OCI-LY3 (cell line): ENCODE data around the gene CYTH3.

Experiments used
- H2AFZ ChIP-seq: fragments of 200-600, 300-600 bp; shearing (Covaris generic); 2 replicates; pipeline ENCODE4 v1.6.0; 2014; ENCODE audit warnings: antibody characterized with exemption, low read depth, low read length
- H3K27ac ChIP-seq: fragments of 200-600, 300-600 bp; sonication (generic); 2 replicates; pipeline ENCODE4 v1.5.1; 2014; ENCODE audit warnings: mild to moderate bottlenecking, low read length, moderate library complexity, mixed read lengths
- H3K27me3 ChIP-seq: fragments of 200-600, 300-600 bp; sonication (generic); 2 replicates; pipeline ENCODE4 v1.6.1; 2014; ENCODE audit warnings: low read depth, low read length, mixed read lengths
- H3K36me3 ChIP-seq: fragments of 200-600, 300-600 bp; sonication (generic); replicated peaks from 2 replicates; pipeline ENCODE3; 2014; ENCODE audit warnings: low read depth, low read length, mixed read lengths
- H3K4me1 ChIP-seq: fragments of 300-600, 200-600 bp; sonication (generic); 2 replicates; pipeline ENCODE4 v1.6.1; 2014; ENCODE audit warnings: low read length, mixed read lengths
- H3K4me2 ChIP-seq: fragments of 200-600, 300-600 bp; sonication (generic); 2 replicates; pipeline ENCODE4 v1.6.1; 2014; ENCODE audit warnings: low read length, mixed read lengths
- H3K4me3 ChIP-seq: fragments of 300-600, 200-600 bp; sonication (generic); 2 replicates; pipeline ENCODE4 v1.5.1; 2014; ENCODE audit warnings: antibody characterized with exemption, mild to moderate bottlenecking, low read length, moderate library complexity
- H3K79me2 ChIP-seq: fragments of 300-600, 200-600 bp; shearing (Covaris generic); 2 replicates; pipeline ENCODE4 v1.6.1; 2014; ENCODE audit warnings: mild to moderate bottlenecking, low read length, mixed read lengths
- H3K9ac ChIP-seq: fragments of 300-600, 200-600 bp; shearing (Covaris generic); 2 replicates; pipeline ENCODE4 v1.6.0; 2014; ENCODE audit warnings: mild to moderate bottlenecking, low read length, moderate library complexity
- H3K9me3 ChIP-seq: fragments of 200-600, 300-600 bp; shearing (Covaris generic); 2 replicates; pipeline ENCODE4 v1.6.1; 2014; ENCODE audit warnings: low read length, mixed read lengths; ENCODE audit not compliant: insufficient read depth
- H4K20me1 ChIP-seq: fragments of 200-600, 300-600 bp; sonication (generic); 2 replicates; pipeline ENCODE4 v1.6.1; 2016; ENCODE audit warnings: low read length, mixed read lengths; ENCODE audit not compliant: insufficient read depth
- CTCF ChIP-seq: fragments of 200-600, 300-600 bp; sonication (generic); IDR thresholded peaks from 2 replicates; pipeline ENCODE4 v1.5.1; 2014; ENCODE audit warnings: antibody characterized with exemption, low read length, low read depth
- EZH2phosphoT487 ChIP-seq: fragments of 200-600 bp; shearing (Covaris generic); IDR thresholded peaks from 2 replicates; pipeline ENCODE4 v1.6.1; 2018; ENCODE audit warnings: antibody characterized with exemption, mixed run types, low read depth

The CYTH3 gene

DNA sequence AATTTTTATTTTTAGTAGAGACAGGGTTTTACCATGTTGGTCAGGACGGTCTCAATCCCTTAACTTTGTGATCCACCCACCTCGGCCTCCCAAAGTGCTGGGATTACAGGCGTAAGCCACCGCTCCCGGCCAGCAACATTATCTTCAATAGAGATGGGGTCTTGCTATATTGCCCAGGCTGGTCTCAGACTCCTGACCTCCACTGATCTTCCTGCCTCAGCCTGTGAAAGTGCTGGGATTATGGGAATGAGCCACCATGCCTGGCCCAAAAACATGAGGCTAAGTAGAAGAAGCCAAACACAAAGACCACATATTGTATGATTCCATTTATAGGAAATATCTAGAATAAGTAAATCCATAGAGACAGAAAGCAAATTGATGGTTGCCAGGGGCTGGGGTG lies 19.1 kb upstream of the CYTH3 start:
- no peak overlapping the region for H2AFZ ChIP-seq
- no peaks in the 10 kb centered on the region for H3K27me3 ChIP-seq
- no peaks in the 10 kb centered on the region for H4K20me1 ChIP-seq
- no peak overlapping the region for H3K27ac ChIP-seq
- no peaks in the 10 kb centered on the region for H3K36me3 ChIP-seq
- no peaks in the 10 kb centered on the region for H3K4me1 ChIP-seq
- no peaks in the 10 kb centered on the region for H3K79me2 ChIP-seq
- no peak overlapping the region for H3K4me2 ChIP-seq
- TF ChIP-seq CTCF, result no peak
- TF ChIP-seq EZH2phosphoT487, result no peak
- no peak overlapping the region for H3K4me3 ChIP-seq
- no peak overlapping the region for H3K9ac ChIP-seq
- H3K9me3 ChIP-seq, result no peaks in the 10 kb centered on the region

DNA sequence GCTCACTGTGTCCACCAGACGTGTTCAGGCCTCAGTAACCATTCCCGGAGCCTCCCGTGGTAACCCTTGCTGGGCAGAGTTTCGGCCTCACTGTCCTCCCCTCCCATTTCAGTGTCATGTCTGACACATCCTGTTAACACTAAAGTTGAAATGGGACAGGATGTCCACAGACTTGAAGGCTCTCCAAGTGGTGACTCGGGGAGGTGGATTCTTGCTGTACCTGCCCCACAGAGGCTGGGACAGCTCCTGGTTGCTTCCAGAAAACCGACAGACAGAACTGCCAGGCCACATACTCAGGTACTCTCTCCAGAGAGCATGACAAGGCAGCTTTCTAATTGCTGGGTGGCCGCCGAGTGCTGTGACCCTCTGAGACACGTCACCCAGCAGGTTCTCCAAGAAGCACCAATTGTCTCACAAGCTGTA lies 17.9 kb upstream of the CYTH3 start:
- H3K4me1 ChIP-seq, result no peaks in the 10 kb centered on the region
- no peak overlapping the region for H3K4me2 ChIP-seq
- H2AFZ ChIP-seq, result no peak overlapping the region; the same call in 1 of the 2 replicates
- H4K20me1 ChIP-seq, result no peaks in the 10 kb centered on the region
- no peaks in the 10 kb centered on the region for H3K36me3 ChIP-seq
- H3K27me3 ChIP-seq, result no peaks in the 10 kb centered on the region
- TF ChIP-seq CTCF (no peak), EZH2phosphoT487 (no peak)
- no peak overlapping the region for H3K27ac ChIP-seq
- no peaks in the 10 kb centered on the region for H3K79me2 ChIP-seq
- no peak overlapping the region for H3K9ac ChIP-seq
- H3K9me3 ChIP-seq, result no peaks in the 10 kb centered on the region
- no peak overlapping the region for H3K4me3 ChIP-seq

GRCh38 chr7:6288270-6288860 lies 15.9 kb upstream of the CYTH3 start:
- Histone ChIP-seq H2AFZ (no peak overlapping the region), H3K36me3 (no peaks in the 10 kb centered on the region), H3K4me1 (no peaks in the 10 kb centered on the region), H3K9me3 (no peaks in the 10 kb centered on the region), H3K79me2 (no peaks in the 10 kb centered on the region), H3K9ac (no peak overlapping the region), H4K20me1 (no peaks in the 10 kb centered on the region), H3K27ac (no peak overlapping the region), H3K4me2 (no peak overlapping the region), H3K4me3 (no peak overlapping the region), H3K27me3 (no peaks in the 10 kb centered on the region)
- TF ChIP-seq CTCF, result no peak
- no peak for TF ChIP-seq EZH2phosphoT487

- H3K27me3 ChIP-seq, result no peaks in the 10 kb centered on the region
- no peak overlapping the region for H2AFZ ChIP-seq
- no peaks in the 10 kb centered on the region for H4K20me1 ChIP-seq
- H3K79me2 ChIP-seq, result no peaks in the 10 kb centered on the region
- no peak overlapping the region for H3K27ac ChIP-seq
- no peak overlapping the region for H3K4me3 ChIP-seq
- H3K36me3 ChIP-seq, result no peaks in the 10 kb centered on the region
- no peaks in the 10 kb centered on the region for H3K9me3 ChIP-seq
- no peak overlapping the region for H3K9ac ChIP-seq
- H3K4me1 ChIP-seq, result no peaks in the 10 kb centered on the region
- TF ChIP-seq CTCF (no peak), EZH2phosphoT487 (no peak)
- no peak overlapping the region for H3K4me2 ChIP-seq
Observed at GRCh38 chr7:6286486-6286885, 14.1 kb upstream of the CYTH3 start.
